ELF-1 (cell line): ENCODE results near the gene GPD2.

ENCODE experiments used
- DNase-seq: peaks from one replicate; pipeline ENCODE4 v3.0.0-alpha.2; 2016; ENCODE audit warnings: low read depth, low spot score

GPD2 gene

DNA sequence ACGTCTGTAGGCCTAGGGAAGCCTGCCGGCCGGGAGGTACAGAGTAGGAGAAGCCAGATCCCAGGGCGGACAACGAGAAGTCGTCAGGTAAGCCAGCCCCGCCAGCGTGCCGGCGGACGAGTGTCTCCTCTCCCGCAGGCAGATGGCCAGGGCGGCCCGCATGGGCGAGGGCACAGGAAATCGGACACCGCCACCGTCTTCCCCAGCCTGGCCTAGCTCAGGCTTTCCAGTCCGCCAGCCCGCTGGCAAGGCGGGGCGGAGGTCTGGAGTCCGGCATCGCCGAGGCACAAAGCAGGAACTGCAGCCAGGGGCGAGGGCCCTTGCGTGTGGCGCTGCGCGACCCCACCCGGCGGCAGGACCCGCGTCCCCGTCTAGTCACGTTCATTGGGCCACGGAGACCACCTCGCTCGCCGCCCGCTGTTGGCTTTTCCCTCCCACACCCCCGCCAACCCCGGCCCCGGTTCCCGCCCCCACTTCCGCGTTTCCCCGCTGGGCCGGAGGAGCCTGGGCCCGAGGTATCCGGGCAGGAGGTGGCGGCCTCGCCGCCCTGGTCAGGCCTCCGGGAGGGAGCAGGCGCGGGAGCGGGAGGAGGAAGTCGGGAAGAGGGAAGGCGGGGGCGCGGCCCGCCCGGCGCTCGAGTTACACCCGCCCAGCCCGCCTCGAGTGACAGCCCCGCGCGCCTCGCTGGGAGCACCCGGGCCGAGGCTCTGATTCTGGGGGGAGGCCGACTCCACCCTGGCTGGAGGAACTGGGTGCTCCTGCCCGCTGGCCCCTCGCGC is at the start of gene GPD2:
Gene GPD2, plus strand, starts transcription at position 662 of the 779 bp plus-strand sequence. CDS start 39,727 bp downstream, outside the sequence.
- DNase-seq = peak; percentile 91

- DNase-seq = peak; percentile 50
Observed at GRCh38 chr2:156394033-156394741, 42.0 kb upstream of the GPD2 start.

- DNase-seq = no peak
Observed at GRCh38 chr2:156396126-156396525, 40.1 kb upstream of the GPD2 start.

DNA sequence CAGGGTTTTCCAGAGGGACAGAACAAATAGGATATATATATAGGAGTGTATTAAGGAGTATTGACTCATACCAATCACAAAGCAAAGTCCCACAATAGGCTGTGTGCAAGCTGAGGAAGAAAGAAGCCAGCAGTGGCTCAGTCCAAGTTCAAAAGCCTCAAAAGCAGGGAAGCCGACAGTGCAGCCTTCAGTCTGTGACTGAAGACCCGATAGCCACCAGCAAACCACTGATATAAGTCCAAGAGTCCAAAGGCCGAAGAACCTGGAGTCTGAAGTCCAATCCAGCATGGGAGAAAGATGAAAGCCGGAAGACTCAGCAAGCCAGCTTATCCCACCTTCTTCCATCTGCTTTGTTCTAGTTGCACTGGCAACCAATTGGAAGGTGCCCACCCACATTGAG is 39.0 kb upstream of the GPD2 start:
- DNase-seq = no peak

GRCh38 chr2:156398176-156398575 is 38.0 kb upstream of the GPD2 start:
- no peak for DNase-seq

DNA sequence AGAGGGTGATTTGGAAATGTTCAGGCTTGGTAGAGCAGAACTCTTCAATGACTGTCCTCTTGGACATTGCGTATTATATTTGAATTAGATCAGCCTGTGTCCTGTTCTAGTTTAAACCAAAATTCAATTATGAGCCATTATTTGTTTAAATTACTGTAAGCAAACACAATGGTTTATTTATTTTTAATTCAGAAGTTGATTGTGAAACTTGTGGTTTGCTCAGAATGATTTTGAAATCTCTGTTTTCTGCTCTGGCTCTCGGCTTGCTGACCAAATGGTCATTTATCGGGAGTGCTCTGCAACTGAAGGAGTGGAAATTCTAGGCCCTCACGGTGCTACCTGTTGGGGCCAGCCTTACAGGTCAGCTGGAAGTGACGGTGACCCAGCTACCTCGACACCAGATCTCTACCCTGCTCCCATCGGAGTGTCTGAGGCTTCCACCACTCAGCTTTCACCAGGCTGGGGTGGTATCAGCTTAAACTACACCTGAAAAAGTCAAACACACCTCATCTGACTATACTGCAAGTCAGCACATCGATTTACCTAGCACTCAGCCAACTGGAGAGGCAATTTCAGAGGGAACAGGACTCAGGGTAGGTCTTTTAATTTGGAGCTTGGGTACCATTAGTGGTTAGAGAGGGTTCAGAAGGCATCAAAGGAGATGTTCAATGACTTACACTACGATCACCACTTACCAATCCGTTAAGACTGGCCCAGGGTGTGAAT is 36.8 kb upstream of the GPD2 start:
- no peak for DNase-seq

GRCh38 chr2:156399950-156400705 is 36.1 kb upstream of the GPD2 start:
- DNase-seq = peak; percentile 83

DNA sequence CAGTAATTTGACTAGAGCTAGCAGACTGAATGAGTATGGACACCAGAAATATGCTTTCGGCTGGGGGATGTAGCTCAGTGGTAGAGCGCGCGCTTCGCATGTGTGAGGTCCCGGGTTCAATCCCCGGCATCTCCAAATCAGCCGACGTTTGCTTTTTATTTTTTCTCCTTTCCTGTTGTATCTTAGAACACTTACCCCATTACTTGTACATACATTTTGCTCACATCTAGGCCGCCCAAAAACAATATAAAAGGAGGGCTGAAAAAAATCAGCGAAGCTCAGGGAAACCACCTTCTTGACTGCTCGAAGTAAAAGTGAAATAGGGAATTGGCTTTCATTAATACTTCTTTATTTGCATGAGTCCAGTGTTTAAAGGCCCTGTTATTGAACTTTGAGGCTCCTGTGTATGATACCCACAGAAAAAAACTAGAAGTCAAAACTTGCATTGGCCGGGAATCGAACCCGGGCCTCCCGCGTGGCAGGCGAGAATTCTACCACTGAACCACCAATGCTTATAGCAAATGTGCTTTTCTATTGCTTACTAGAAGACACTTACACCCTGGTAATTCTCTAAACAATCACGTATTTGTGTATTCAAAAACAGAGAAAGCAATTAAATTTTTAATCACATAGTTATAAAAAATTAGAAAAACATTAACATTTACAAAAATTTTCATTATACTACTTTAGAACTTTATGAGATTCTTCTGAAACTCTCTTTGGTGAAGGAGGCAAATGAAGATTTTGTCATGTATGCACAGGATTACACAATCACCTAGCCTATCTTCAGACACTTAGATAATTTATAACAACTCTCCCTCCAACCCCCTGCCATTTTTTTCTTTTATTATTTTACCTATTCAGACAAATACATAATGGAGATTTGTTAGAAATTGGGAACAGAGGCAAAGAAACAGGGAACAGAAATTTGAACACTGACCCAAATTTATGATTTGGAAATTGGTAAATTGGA is 35.2 kb upstream of the GPD2 start:
- peak; percentile 90 for DNase-seq

DNA sequence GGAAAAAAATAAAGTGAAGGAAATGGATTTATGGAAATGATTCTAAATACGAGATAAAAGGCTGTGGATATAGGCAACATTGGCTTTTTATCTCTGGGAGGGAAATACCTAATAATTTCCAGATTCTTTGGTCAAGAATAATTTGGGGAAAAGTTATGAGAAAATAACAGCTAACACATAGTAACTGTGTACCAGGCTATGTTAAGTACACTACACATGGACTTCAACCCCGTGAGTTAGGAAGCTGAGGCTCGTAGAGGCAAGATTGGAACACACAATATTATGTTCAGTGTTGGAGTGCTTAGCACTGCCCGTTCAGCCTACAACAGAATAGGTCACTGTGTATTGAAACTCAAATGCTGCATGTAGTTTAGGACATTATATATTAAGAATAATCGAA is 34.3 kb upstream of the GPD2 start:
- DNase-seq = no peak

- peak; percentile 9 for DNase-seq
Observed at GRCh38 chr2:156405586-156405985, 30.6 kb upstream of the GPD2 start.

DNA sequence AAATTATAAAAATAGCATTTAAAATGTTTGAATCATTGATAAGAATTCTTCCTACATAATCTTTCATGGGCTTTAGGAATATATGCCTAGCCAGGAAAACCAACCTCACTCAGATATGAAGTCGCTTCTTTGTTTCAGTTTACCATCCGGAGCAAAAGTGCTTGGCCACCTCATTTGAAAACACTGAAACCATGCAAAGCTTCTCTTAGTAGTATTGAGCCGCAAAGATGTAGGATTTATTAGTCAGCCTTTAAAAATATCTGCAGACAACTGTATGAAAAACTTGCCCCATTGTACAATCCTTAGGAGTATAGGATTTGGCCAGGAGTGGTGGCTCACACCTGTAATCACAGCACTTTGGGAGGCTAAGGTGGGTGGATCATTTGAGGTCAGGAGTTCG is 24.3 kb upstream of the GPD2 start:
- DNase-seq = no peak

DNA sequence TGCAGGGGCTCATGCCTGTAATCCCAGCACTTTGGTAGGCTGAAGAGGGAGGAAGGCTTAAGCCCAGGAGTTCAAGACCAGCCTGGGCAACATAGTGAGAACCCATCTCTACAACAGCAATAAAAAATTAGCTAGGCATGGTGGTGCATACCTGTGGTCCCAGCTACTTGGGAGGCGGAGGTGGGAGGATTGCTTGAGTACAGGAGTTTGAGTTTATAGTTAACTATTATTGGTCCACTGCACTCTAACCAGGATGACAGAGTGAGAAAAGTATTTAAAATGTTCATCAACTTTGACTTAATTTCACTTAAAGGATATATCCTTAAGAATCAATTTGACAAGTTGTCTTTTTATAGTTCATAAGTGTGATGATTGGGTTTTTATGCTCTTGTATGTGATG is 14.3 kb upstream of the GPD2 start:
- DNase-seq = no peak

- no peak for DNase-seq
Observed at GRCh38 chr2:156423674-156424282, 12.4 kb upstream of the GPD2 start.

- DNase-seq = no peak
Observed at GRCh38 chr2:156427074-156427473, 9.1 kb upstream of the GPD2 start.

DNA sequence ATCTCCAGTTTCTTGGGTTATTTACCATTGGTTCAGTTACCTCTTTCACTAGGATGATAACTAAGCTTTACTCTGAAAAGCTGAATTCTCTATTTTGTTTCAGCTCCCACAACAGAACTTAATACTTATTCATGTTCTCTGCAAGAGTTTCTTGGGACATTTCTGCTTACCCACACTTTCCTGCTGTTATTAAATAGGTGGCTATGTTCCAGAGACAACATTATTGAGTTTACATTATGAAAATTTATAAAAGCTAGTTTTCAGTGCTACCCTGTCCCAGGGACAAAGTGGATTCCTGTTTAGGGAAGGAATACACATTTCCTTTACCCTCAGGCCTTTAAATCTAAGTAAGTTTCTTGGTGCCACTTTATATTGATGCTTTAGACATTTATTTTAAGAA is 7.0 kb upstream of the GPD2 start:
- no peak for DNase-seq

GRCh38 chr2:156430236-156430979 is 5.8 kb upstream of the GPD2 start:
- DNase-seq = no peak

- DNase-seq = peak; percentile 9
Observed at GRCh38 chr2:156430980-156431358, 5.2 kb upstream of the GPD2 start.

DNA sequence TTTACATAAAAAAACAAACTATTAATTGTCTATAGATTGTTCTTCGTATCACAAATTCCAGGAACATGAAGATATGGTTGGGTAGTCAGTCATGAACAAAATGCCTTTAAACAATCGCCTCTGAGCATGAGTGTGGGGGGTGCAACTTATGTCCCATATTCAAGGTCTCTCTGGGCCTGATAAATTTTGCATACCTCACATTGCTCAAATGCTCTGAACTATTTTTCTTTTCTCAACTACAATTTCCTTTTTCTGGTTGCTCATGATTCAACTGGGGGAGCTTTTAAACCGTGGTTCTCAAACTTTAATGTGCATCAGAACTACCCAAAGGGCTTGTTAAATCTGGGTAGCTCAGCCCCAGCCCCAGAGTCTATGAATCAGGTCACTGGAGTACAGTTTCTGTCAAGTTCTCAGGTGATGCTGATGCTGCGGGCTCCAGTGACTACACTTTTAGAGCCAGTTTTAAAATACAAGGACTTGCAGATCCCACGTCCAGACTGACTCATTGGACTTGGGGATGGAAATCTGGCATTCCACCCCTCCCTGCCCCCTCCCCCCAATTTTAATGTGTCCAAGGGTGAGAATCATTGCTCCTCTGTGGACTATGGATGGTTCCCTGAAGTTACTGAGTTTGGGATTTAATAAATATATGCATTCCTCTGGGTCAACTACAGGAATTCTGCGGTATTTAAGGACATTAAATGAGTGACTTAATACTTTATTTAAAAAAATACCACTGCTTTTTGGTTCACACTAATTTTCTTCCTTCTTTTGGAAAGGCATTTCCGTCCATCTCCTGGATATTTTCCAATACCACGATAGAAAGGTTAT is 1.5 kb upstream of the GPD2 start:
- DNase-seq = no peak

- no peak for DNase-seq
Observed at GRCh38 chr2:156435396-156435717, 822 bp upstream of the GPD2 start.
